Lung (tissue), 12 donors: Measurements from ENCODE around the gene MROH8. TPM values are rescaled to one million over a fixed set of nuclear protein-coding genes. Genes with fewer than 3 reads are reported as not detected.

Experiments used
- ATAC-seq: fragments of 200-7000 bp; cut with Tn5 transposase; one replicate; pipeline ENCODE4 v1.9.1; 2020; ENCODE audit warnings: moderate number of reproducible peaks; ENCODE audit not compliant: insufficient read depth, low FRiP score
- DNase-seq, 3 donors: peaks; one replicate each; pipeline ENCODE4 v3.0.0-alpha.2; 2013 to 2017
- H3K27ac ChIP-seq, 2 donors: one replicate each; pipeline ENCODE4 v1.5.1; 2013; ENCODE audit warnings: mild to moderate bottlenecking in 2 of 2, moderate library complexity in 2 of 2, control low read depth in 1 of 2, inconsistent platforms in 1 of 2, low read depth in 1 of 2, low read length in 1 of 2
- H3K27me3 ChIP-seq, 3 donors: one replicate each; pipeline ENCODE4 v1.5.1; 2013; ENCODE audit warnings: low read length in 2 of 3; ENCODE audit not compliant: control insufficient read depth in 3 of 3, insufficient read depth in 3 of 3
- H3K36me3 ChIP-seq, 4 donors: one replicate each; pipeline ENCODE4 v1.5.1; 2013; ENCODE audit warnings: low read length in 4 of 4, mild to moderate bottlenecking in 1 of 4, moderate library complexity in 1 of 4; ENCODE audit not compliant: control insufficient read depth in 4 of 4, insufficient read depth in 4 of 4
- H3K4me1 ChIP-seq, 5 donors: one replicate each; pipeline ENCODE4 v1.5.1; 2013; ENCODE audit warnings: low read length in 5 of 5, mild to moderate bottlenecking in 2 of 5, moderate library complexity in 1 of 5; ENCODE audit not compliant: control insufficient read depth in 5 of 5, insufficient read depth in 5 of 5
- H3K4me3 ChIP-seq: one replicate; pipeline ENCODE4 v1.5.1; 2013; ENCODE audit warnings: mild to moderate bottlenecking, control low read depth, moderate library complexity
- H3K9ac ChIP-seq, 2 donors: one replicate each; pipeline ENCODE4 v1.5.1; 2013; ENCODE audit warnings: low read length in 2 of 2, control low read depth in 1 of 2; ENCODE audit not compliant: insufficient read depth in 1 of 2
- H3K9me3 ChIP-seq, 4 donors: one replicate each; pipeline ENCODE4 v1.5.1; 2013; ENCODE audit warnings: low read length in 3 of 4, mild to moderate bottlenecking in 1 of 4, moderate library complexity in 1 of 4; ENCODE audit not compliant: control insufficient read depth in 4 of 4, insufficient read depth in 3 of 4
- WGBS, 2 donors: extraction: QIAGEN DNeasy Blood & Tissue Kit; methylation state at CpG; one replicate each; pipeline ENCODE4 v1.1.7; 2013; 5-methylcytosine and 5-hydroxymethylcytosine counted together
- polyA plus RNA-seq, 2 donors: library from polyadenylated mRNA; stranded (reverse); fragments of 200-250 nt; gene quantifications; one replicate each; pipeline ENCODE4 v1.2.1, GENCODE V29; 2013
- total RNA-seq, 2 donors: library from RNA; depleted of rRNA in 1 of 2; stranded (reverse); fragments of >200 nt in 1 of 2; gene quantifications; one replicate each; pipeline ENCODE4 v1.2.1, GENCODE V29; 2014 to 2021
- TF ChIP-seq, protein P1 (sequence below): IDR thresholded peaks from 2 replicates; pipeline ENCODE4 v1.5.1; 2012; ENCODE audit warnings: mild to moderate bottlenecking; ENCODE audit errors: control extremely low read depth, extremely low read depth
- donor health status: control.
- donor health status: control.
- donor health status: Bipolar disorder and iron deficiency.
- donor health status: healthy.
- donor health status: DM: yes; HTN: yes; CAD: no.

The MROH8 gene
- total and polyA plus RNA-seq, 4 donors = 0.84 to 4.0 (median 2.5) TPM

DNA sequence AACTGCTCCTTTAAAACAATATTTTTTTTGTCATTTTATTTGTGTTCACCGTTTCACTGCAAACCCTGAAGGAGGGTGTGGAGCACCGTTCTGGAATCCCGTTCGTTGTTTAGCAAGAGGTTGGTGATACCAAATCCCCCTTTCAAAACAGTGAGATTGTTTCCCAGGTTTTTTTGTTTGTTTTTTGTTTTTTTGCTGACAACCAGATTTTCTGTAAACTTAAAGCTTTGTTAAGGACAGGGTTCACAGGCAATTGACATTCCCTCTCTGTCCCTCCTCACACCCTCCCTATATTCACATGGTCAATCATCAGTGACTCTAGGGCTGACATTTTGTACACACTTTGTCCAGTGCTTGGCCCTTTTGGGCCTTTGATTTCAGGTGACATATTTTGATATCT is 21.0 kb upstream of the MROH8 start:
- H3K27me3 ChIP-seq = no peaks in the 10 kb centered on the region
- TF ChIP-seq, protein P1, sequence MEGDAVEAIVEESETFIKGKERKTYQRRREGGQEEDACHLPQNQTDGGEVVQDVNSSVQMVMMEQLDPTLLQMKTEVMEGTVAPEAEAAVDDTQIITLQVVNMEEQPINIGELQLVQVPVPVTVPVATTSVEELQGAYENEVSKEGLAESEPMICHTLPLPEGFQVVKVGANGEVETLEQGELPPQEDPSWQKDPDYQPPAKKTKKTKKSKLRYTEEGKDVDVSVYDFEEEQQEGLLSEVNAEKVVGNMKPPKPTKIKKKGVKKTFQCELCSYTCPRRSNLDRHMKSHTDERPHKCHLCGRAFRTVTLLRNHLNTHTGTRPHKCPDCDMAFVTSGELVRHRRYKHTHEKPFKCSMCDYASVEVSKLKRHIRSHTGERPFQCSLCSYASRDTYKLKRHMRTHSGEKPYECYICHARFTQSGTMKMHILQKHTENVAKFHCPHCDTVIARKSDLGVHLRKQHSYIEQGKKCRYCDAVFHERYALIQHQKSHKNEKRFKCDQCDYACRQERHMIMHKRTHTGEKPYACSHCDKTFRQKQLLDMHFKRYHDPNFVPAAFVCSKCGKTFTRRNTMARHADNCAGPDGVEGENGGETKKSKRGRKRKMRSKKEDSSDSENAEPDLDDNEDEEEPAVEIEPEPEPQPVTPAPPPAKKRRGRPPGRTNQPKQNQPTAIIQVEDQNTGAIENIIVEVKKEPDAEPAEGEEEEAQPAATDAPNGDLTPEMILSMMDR = no peak

GRCh38 chr20:37198932-37199660 is 19.7 kb upstream of the MROH8 start:
- Histone ChIP-seq H3K27ac (no peak overlapping the region), H3K36me3 (peaks cover 11 to 32% (median 23%) of the 10 kb centered on the region in 4 donors), H3K9me3 (no peaks in the 10 kb centered on the region), H3K27me3 (no peaks in the 10 kb centered on the region), H3K4me3 (no peak overlapping the region), H3K4me1 (peaks cover 0 to 6% (median 0%) of the 10 kb centered on the region in 5 donors), H3K9ac (no peak overlapping the region)
- ATAC-seq (no peak), DNase-seq (no peak)
- 81 to 89% methylated on average over 16 of the region's 16 CpGs for WGBS, 2 donors
- TF ChIP-seq, protein P1 = no peak

More for the DNA sequence above, 21.0 kb upstream of the MROH8 start:
- ATAC-seq (no peak), DNase-seq (no peak)
- H3K36me3 ChIP-seq = peaks cover 19 to 44% (median 34%) of the 10 kb centered on the region in 4 donors
- no peaks in the 10 kb centered on the region for H3K4me1 ChIP-seq
- H3K9me3 ChIP-seq = no peaks in the 10 kb centered on the region
- 90 to 94% methylated on average over 4 of the region's 4 CpGs for WGBS, 2 donors
- no peak overlapping the region for H3K9ac ChIP-seq
- H3K27ac ChIP-seq = no peak overlapping the region
- no peak overlapping the region for H3K4me3 ChIP-seq

- H3K36me3 ChIP-seq = peaks cover 2 to 27% (median 14%) of the 10 kb centered on the region in 4 donors
- peaks cover 0 to 11% (median 5%) of the 10 kb centered on the region in 5 donors for H3K4me1 ChIP-seq
- no peak overlapping the region for H3K4me3 ChIP-seq
- H3K27ac ChIP-seq = no peak overlapping the region
- TF ChIP-seq, protein P1 = no peak
- 32 to 51% methylated on average over 14 of the region's 14 CpGs for WGBS, 2 donors
- no peak overlapping the region for H3K9ac ChIP-seq
- DNase-seq (peak in 2 of 3 donors; percentile 9 to 27), ATAC-seq (no peak)
- H3K27me3 ChIP-seq = no peaks in the 10 kb centered on the region
- no peaks in the 10 kb centered on the region for H3K9me3 ChIP-seq
These were observed 15.5 kb upstream of the MROH8 start for GRCh38 chr20:37194621-37195417.
